ENCODE data around the gene LPP. TPM values are rescaled to one million over a fixed set of nuclear protein-coding genes. Genes with fewer than 3 reads are reported as not detected.

The LPP gene
- polyA plus RNA-seq, 2 donors, result 10.5 to 12.9 TPM

- WGBS, 2 donors, result 79 to 91% methylated on average over 1 of the region's 1 CpG
- no peaks in the 10 kb centered on the region for H3K27me3 ChIP-seq (ENCODE audit: control insufficient read depth in 1 of 2, insufficient read depth in 2 of 2, low read length in 2 of 2)
Observed at GRCh38 chr3:188353426-188353825, 199.5 kb downstream of the LPP start.

DNA sequence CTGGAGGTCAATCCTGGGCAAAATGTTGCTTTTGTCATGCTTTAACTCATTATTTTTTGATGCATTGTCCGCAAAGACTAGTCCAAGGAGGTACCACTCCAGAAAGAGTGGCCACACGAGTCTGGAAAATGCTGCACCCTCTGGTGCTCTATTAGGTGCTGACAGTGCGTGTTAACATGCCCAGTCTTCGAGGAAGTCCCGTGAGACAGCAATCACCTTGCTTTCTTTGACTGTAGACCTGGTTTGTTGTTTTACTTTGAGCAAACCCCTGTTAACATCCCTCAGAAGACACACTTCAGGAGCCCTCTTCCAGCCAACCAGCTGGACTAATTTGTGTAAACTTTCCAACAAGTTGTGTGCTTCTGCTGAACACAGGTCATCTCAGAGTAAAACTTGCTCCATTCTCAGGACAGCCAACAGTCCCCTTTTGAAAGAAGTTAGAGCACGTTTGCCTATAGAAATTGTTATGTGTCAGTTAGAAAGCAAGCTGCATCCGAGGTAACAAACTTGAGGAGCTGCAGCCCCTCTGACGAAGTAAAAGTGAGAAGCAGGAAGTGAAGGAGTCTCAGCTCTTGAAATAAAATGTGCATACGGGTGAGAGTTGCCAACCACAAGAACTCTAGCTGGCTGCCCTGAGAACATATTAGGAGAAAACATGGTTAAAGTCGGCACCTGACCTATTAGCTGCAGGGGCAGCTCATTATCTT is 205.0 kb downstream of the LPP start:
- Histone ChIP-seq H3K4me1 (ENCODE audit: control insufficient read depth in 2 of 2, insufficient read depth in 2 of 2, low read length in 1 of 2) (peaks cover 0 to 4% of the 10 kb centered on the region in 2 donors), H3K4me3 (ENCODE audit: low read depth in 1 of 2, low read length in 2 of 2) (no peak overlapping the region), H3K27ac (ENCODE audit: low read depth in 2 of 2, low read length in 1 of 2) (peak overlapping the region in 1 of 2 donors; percentile 13), H3K36me3 (ENCODE audit: control insufficient read depth in 2 of 2, insufficient read depth in 2 of 2, low read length in 1 of 2) (no peaks in the 10 kb centered on the region), H3K27me3 (ENCODE audit: control insufficient read depth in 1 of 2, insufficient read depth in 2 of 2, low read length in 2 of 2) (no peaks in the 10 kb centered on the region), H3K9me3 (ENCODE audit: control insufficient read depth in 2 of 2, insufficient read depth in 1 of 2, low read depth in 1 of 2, low read length in 1 of 2) (no peaks in the 10 kb centered on the region)
- WGBS, 2 donors, result 74 to 78% methylated on average over 10 of the region's 10 CpGs

More at GRCh38 chr3:188353426-188353825, 199.5 kb downstream of the LPP start:
- Histone ChIP-seq H3K27ac (ENCODE audit: low read depth in 2 of 2, low read length in 1 of 2) (no peak overlapping the region), H3K9me3 (ENCODE audit: control insufficient read depth in 2 of 2, insufficient read depth in 1 of 2, low read depth in 1 of 2, low read length in 1 of 2) (no peaks in the 10 kb centered on the region), H3K4me3 (ENCODE audit: low read depth in 1 of 2, low read length in 2 of 2) (no peak overlapping the region), H3K36me3 (ENCODE audit: control insufficient read depth in 2 of 2, insufficient read depth in 2 of 2, low read length in 1 of 2) (peaks cover 0 to 3% of the 10 kb centered on the region in 2 donors), H3K4me1 (ENCODE audit: control insufficient read depth in 2 of 2, insufficient read depth in 2 of 2, low read length in 1 of 2) (peaks cover 3 to 4% of the 10 kb centered on the region in 2 donors)

DNA sequence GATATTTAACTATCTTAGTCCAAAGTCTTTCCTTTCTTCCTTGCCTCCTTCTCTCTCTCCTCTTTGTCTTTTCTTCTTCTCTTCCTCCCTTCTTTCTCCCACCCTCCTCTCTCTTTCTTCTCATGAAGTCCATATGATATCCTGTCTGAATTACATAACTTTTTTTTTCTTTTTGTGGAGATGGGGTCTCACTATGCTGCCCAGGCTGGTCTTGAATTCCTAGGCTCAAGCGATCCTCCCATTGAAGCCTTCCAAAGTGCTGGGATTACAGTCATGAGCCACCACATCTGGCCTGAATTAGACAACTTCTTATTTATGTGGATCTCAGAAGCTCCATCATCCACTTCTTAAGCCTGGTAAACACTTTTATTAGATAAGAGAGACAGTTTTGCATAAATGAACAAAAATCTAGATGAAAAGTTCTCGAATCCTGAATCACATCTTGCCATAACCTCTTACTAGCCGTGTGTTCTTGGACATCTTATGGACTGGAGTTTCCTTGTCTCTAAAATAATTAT is 206.5 kb downstream of the LPP start:
- H3K4me1 ChIP-seq (ENCODE audit: control insufficient read depth in 2 of 2, insufficient read depth in 2 of 2, low read length in 1 of 2), result peaks cover 3 to 4% of the 10 kb centered on the region in 2 donors

GRCh38 chr3:188361888-188362287 is 207.9 kb downstream of the LPP start:
- Histone ChIP-seq H3K9me3 (ENCODE audit: control insufficient read depth in 2 of 2, insufficient read depth in 1 of 2, low read depth in 1 of 2, low read length in 1 of 2) (no peaks in the 10 kb centered on the region), H3K4me1 (ENCODE audit: control insufficient read depth in 2 of 2, insufficient read depth in 2 of 2, low read length in 1 of 2) (peaks cover 4 to 7% of the 10 kb centered on the region in 2 donors), H3K27ac (ENCODE audit: low read depth in 2 of 2, low read length in 1 of 2) (no peak overlapping the region), H3K36me3 (ENCODE audit: control insufficient read depth in 2 of 2, insufficient read depth in 2 of 2, low read length in 1 of 2) (no peaks in the 10 kb centered on the region), H3K4me3 (ENCODE audit: low read depth in 1 of 2, low read length in 2 of 2) (no peak overlapping the region), H3K27me3 (ENCODE audit: control insufficient read depth in 1 of 2, insufficient read depth in 2 of 2, low read length in 2 of 2) (no peaks in the 10 kb centered on the region)
- 85 to 92% methylated on average over 7 of the region's 7 CpGs for WGBS, 2 donors

More for the DNA sequence above, 206.5 kb downstream of the LPP start:
- Histone ChIP-seq H3K9me3 (ENCODE audit: control insufficient read depth in 2 of 2, insufficient read depth in 1 of 2, low read depth in 1 of 2, low read length in 1 of 2) (no peaks in the 10 kb centered on the region), H3K27me3 (ENCODE audit: control insufficient read depth in 1 of 2, insufficient read depth in 2 of 2, low read length in 2 of 2) (no peaks in the 10 kb centered on the region), H3K36me3 (ENCODE audit: control insufficient read depth in 2 of 2, insufficient read depth in 2 of 2, low read length in 1 of 2) (no peaks in the 10 kb centered on the region), H3K4me3 (ENCODE audit: low read depth in 1 of 2, low read length in 2 of 2) (no peak overlapping the region), H3K27ac (ENCODE audit: low read depth in 2 of 2, low read length in 1 of 2) (no peak overlapping the region)
- 94 to 95% methylated on average over 3 of the region's 3 CpGs for WGBS, 2 donors

- WGBS, 2 donors, result 36 to 41% methylated on average over 10 of the region's 10 CpGs
- peaks cover 4 to 7% of the 10 kb centered on the region in 2 donors for H3K4me1 ChIP-seq (ENCODE audit: control insufficient read depth in 2 of 2, insufficient read depth in 2 of 2, low read length in 1 of 2)
- H3K27me3 ChIP-seq (ENCODE audit: control insufficient read depth in 1 of 2, insufficient read depth in 2 of 2, low read length in 2 of 2), result no peaks in the 10 kb centered on the region
- no peak overlapping the region for H3K27ac ChIP-seq (ENCODE audit: low read depth in 2 of 2, low read length in 1 of 2)
- H3K4me3 ChIP-seq (ENCODE audit: low read depth in 1 of 2, low read length in 2 of 2), result no peak overlapping the region
- H3K36me3 ChIP-seq (ENCODE audit: control insufficient read depth in 2 of 2, insufficient read depth in 2 of 2, low read length in 1 of 2), result no peaks in the 10 kb centered on the region
- H3K9me3 ChIP-seq (ENCODE audit: control insufficient read depth in 2 of 2, insufficient read depth in 1 of 2, low read depth in 1 of 2, low read length in 1 of 2), result no peaks in the 10 kb centered on the region
Observed at GRCh38 chr3:188362405-188362831, 208.5 kb downstream of the LPP start.

DNA sequence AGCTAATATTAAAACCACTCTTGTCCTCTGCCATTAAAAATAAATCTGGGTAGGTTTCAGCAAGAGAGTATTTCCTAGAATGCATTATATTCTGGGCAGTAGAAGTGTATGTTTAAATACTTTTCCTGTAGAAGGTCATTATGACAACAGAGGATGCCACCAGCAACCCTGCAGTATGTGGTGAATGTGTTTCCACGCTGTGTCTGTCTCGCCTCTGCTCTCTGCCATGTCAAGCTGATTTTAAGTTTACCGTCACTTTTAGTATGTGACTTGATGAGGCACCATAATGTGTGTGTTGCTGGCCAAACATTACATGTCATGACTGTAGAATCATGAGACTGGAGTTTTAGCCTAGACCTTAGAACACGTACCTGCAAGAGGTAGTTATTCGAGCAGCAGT is 211.2 kb downstream of the LPP start:
- Histone ChIP-seq H3K4me3 (ENCODE audit: low read depth in 1 of 2, low read length in 2 of 2) (no peak overlapping the region), H3K9me3 (ENCODE audit: control insufficient read depth in 2 of 2, insufficient read depth in 1 of 2, low read depth in 1 of 2, low read length in 1 of 2) (no peaks in the 10 kb centered on the region), H3K4me1 (ENCODE audit: control insufficient read depth in 2 of 2, insufficient read depth in 2 of 2, low read length in 1 of 2) (peaks cover 4% of the 10 kb centered on the region in 2 donors), H3K27me3 (ENCODE audit: control insufficient read depth in 1 of 2, insufficient read depth in 2 of 2, low read length in 2 of 2) (no peaks in the 10 kb centered on the region), H3K27ac (ENCODE audit: low read depth in 2 of 2, low read length in 1 of 2) (no peak overlapping the region), H3K36me3 (ENCODE audit: control insufficient read depth in 2 of 2, insufficient read depth in 2 of 2, low read length in 1 of 2) (no peaks in the 10 kb centered on the region)
- WGBS, 2 donors, result 86 to 96% methylated on average over 5 of the region's 5 CpGs

GRCh38 chr3:188365988-188366698 is 212.2 kb downstream of the LPP start:
- 52 to 59% methylated on average over 12 of the region's 12 CpGs for WGBS, 2 donors
- H3K4me3 ChIP-seq (ENCODE audit: low read depth in 1 of 2, low read length in 2 of 2), result no peak overlapping the region
- no peaks in the 10 kb centered on the region for H3K9me3 ChIP-seq (ENCODE audit: control insufficient read depth in 2 of 2, insufficient read depth in 1 of 2, low read depth in 1 of 2, low read length in 1 of 2)
- no peaks in the 10 kb centered on the region for H3K36me3 ChIP-seq (ENCODE audit: control insufficient read depth in 2 of 2, insufficient read depth in 2 of 2, low read length in 1 of 2)
- peaks cover 4% of the 10 kb centered on the region in 2 donors for H3K4me1 ChIP-seq (ENCODE audit: control insufficient read depth in 2 of 2, insufficient read depth in 2 of 2, low read length in 1 of 2)
- peak overlapping the region in 1 of 2 donors; percentile 61 for H3K27ac ChIP-seq (ENCODE audit: low read depth in 2 of 2, low read length in 1 of 2)
- H3K27me3 ChIP-seq (ENCODE audit: control insufficient read depth in 1 of 2, insufficient read depth in 2 of 2, low read length in 2 of 2), result no peaks in the 10 kb centered on the region

DNA sequence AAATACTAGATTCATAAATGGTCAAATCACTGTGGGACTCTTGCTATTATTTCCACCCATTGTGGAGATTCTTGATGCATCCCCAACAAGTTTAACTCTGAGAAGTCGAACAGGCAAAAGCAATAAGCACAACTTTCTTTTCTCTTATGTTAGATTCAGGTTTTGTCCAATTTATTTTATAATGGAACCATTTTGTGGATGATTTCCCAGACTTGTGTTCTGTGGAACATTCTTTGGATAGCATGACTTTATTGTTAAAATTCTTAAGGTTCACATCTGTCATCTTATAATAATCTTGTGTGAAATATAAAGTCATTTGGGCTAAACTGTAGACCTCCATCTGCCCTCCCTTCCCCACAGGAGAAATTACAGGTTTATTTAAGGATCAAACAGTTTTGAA is 213.7 kb downstream of the LPP start:
- Histone ChIP-seq H3K4me1 (ENCODE audit: control insufficient read depth in 2 of 2, insufficient read depth in 2 of 2, low read length in 1 of 2) (peaks cover 2 to 4% of the 10 kb centered on the region in 2 donors), H3K9me3 (ENCODE audit: control insufficient read depth in 2 of 2, insufficient read depth in 1 of 2, low read depth in 1 of 2, low read length in 1 of 2) (no peaks in the 10 kb centered on the region), H3K4me3 (ENCODE audit: low read depth in 1 of 2, low read length in 2 of 2) (no peak overlapping the region), H3K27ac (ENCODE audit: low read depth in 2 of 2, low read length in 1 of 2) (no peak overlapping the region), H3K27me3 (ENCODE audit: control insufficient read depth in 1 of 2, insufficient read depth in 2 of 2, low read length in 2 of 2) (no peaks in the 10 kb centered on the region), H3K36me3 (ENCODE audit: control insufficient read depth in 2 of 2, insufficient read depth in 2 of 2, low read length in 1 of 2) (no peaks in the 10 kb centered on the region)
- 83 to 88% methylated on average over 1 of the region's 1 CpG for WGBS, 2 donors

DNA sequence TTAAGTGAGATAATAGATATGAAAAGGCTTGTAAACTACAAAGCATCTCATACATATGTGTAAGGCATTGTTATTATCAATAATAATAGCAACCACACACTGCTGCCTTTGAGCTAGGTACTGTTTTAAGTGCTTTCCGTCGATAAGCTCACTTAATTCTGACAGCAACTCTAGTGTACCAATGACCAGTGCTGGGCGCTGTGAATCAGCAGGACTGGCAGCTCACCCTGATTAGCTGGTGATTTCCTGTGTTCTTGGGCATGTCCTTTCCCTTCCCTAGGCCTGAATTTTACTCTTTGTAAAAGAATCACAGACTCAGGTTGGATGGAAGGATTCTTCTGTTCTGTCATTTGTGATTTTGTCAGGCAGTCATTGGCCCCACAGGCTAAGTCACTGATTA is 215.6 kb downstream of the LPP start:
- H3K27ac ChIP-seq (ENCODE audit: low read depth in 2 of 2, low read length in 1 of 2), result peak overlapping the region in 1 of 2 donors; percentile 37
- H3K4me1 ChIP-seq (ENCODE audit: control insufficient read depth in 2 of 2, insufficient read depth in 2 of 2, low read length in 1 of 2), result peaks cover 2 to 4% of the 10 kb centered on the region in 2 donors
- 94 to 97% methylated on average over 3 of the region's 3 CpGs for WGBS, 2 donors

More for the DNA sequence above, 215.6 kb downstream of the LPP start:
- H3K9me3 ChIP-seq (ENCODE audit: control insufficient read depth in 2 of 2, insufficient read depth in 1 of 2, low read depth in 1 of 2, low read length in 1 of 2), result no peaks in the 10 kb centered on the region
- no peak overlapping the region for H3K4me3 ChIP-seq (ENCODE audit: low read depth in 1 of 2, low read length in 2 of 2)
- H3K36me3 ChIP-seq (ENCODE audit: control insufficient read depth in 2 of 2, insufficient read depth in 2 of 2, low read length in 1 of 2), result no peaks in the 10 kb centered on the region
- no peaks in the 10 kb centered on the region for H3K27me3 ChIP-seq (ENCODE audit: control insufficient read depth in 1 of 2, insufficient read depth in 2 of 2, low read length in 2 of 2)
